ENCODE results near the gene NAXD.

NAXD gene

DNA sequence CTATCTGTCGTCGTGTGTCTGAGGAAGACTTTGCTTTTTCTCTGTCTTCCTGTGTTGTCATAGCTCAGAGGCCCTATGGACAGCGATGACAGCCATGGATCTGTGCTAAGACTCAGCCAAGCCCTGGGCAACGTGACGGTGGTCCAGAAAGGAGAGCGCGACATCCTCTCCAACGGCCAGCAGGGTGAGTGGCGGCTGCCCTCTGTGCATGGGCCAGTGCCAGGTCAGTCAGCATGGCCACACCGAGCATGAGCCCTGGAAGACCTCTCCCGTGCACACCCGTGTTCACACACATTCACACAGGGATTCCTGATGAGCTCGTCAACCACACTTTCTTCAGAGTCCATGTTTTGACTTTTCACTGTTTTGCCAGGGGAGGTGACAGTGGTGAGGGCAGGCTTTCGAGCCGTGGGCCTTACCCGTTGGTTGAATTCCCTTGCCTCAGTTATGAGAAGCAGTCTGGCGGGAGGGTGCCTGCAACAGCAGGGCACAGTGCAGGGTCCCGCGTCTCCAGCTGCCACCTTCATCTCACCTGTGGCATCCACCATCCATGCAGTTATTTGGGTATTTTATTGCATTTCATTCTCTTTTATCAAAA lies 20.2 kb downstream of the NAXD start:
- Histone ChIP-seq H3K27me3 (ENCODE audit: low read depth, low read length) (no peaks in the 10 kb centered on the region), H2AFZ (ENCODE audit: low read depth, low read length) (no peak overlapping the region), H4K20me1 (ENCODE audit: insufficient read depth, low read length) (peaks cover 24% of the 10 kb centered on the region), H3K4me1 (ENCODE audit: low read length) (no peaks in the 10 kb centered on the region), H3K9me3 (ENCODE audit: insufficient read depth, low read length) (no peaks in the 10 kb centered on the region), H3K79me2 (ENCODE audit: low read length) (peaks cover 18% of the 10 kb centered on the region), H3K4me3 (ENCODE audit: low read length) (no peak overlapping the region), H3K4me2 (ENCODE audit: low read length) (no peak overlapping the region), H3K27ac (ENCODE audit: low read length) (no peak overlapping the region), H3K9ac (ENCODE audit: low read length) (no peak overlapping the region), H3K36me3 (replicated peaks; ENCODE audit: low read depth, low read length) (peaks cover 70% of the 10 kb centered on the region)
- TF ChIP-seq EZH2phosphoT487 (IDR thresholded peaks at IDR 0.05; ENCODE audit: low read depth): no peak
- TF ChIP-seq, protein P1, sequence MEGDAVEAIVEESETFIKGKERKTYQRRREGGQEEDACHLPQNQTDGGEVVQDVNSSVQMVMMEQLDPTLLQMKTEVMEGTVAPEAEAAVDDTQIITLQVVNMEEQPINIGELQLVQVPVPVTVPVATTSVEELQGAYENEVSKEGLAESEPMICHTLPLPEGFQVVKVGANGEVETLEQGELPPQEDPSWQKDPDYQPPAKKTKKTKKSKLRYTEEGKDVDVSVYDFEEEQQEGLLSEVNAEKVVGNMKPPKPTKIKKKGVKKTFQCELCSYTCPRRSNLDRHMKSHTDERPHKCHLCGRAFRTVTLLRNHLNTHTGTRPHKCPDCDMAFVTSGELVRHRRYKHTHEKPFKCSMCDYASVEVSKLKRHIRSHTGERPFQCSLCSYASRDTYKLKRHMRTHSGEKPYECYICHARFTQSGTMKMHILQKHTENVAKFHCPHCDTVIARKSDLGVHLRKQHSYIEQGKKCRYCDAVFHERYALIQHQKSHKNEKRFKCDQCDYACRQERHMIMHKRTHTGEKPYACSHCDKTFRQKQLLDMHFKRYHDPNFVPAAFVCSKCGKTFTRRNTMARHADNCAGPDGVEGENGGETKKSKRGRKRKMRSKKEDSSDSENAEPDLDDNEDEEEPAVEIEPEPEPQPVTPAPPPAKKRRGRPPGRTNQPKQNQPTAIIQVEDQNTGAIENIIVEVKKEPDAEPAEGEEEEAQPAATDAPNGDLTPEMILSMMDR (IDR thresholded peaks at IDR 0.05; ENCODE audit: low read depth, low read length): no peak

DNA sequence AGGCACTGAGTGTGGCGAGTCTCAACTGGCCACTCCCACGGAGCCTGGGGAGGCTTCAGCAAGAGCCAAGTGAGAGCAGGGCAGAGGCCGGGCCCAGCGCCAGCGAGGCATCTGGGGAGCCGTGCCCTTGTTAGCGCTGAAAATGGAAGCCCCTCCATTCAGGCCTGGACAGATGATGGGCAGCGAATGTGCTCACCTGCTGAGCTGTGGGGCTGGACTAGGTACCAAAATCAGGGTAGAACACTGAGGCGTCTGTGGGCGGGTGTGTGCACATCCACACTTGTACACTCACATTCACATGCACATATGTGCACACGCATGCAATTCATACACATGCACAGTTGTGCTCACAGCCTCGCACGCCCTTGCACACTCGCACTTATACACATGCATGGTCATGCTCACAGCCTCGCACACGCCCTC lies 20.7 kb downstream of the NAXD start:
- Histone ChIP-seq H3K9me3 (ENCODE audit: insufficient read depth, low read length) (no peaks in the 10 kb centered on the region), H3K4me3 (ENCODE audit: low read length) (no peak overlapping the region), H3K27ac (ENCODE audit: low read length) (no peak overlapping the region), H3K9ac (ENCODE audit: low read length) (no peak overlapping the region), H4K20me1 (ENCODE audit: insufficient read depth, low read length) (peaks cover 19% of the 10 kb centered on the region), H3K79me2 (ENCODE audit: low read length) (peaks cover 12% of the 10 kb centered on the region), H2AFZ (ENCODE audit: low read depth, low read length) (no peak overlapping the region), H3K4me1 (ENCODE audit: low read length) (no peaks in the 10 kb centered on the region), H3K36me3 (replicated peaks; ENCODE audit: low read depth, low read length) (peaks cover 69% of the 10 kb centered on the region), H3K27me3 (ENCODE audit: low read depth, low read length) (no peaks in the 10 kb centered on the region), H3K4me2 (ENCODE audit: low read length) (no peak overlapping the region)
- no peak for TF ChIP-seq EZH2phosphoT487 (IDR thresholded peaks at IDR 0.05; ENCODE audit: low read depth)
- TF ChIP-seq, protein P1 (IDR thresholded peaks at IDR 0.05; ENCODE audit: low read depth, low read length): no peak

DNA sequence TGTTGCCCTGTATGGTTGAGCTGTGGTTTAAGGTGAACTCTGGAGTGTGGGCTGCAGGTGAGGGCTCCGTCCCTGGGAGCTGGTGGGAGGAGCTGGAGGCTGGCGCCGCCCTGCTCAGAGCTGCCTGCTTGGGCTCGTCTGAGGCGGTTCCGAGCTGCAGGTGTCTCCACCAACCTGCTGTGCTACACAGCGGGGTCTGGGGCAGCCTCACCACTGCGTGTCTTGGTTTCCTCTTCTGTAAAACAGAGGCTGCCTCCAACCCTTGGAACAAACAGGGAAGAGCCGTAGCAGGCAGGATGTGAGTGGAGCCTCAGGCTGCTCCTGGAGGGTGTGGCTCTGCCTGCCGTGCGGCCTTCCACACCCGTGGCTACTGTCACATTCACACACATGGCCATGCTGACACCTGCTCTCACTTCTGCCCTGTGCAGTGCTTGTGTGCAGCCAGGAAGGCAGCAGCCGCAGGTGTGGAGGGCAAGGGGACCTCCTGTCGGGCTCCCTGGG lies 21.4 kb downstream of the NAXD start:
- peaks cover 75% of the 10 kb centered on the region for H3K36me3 ChIP-seq (replicated peaks; ENCODE audit: low read depth, low read length)
- peaks cover 6% of the 10 kb centered on the region; the same call in 1 of the 2 replicates for H3K79me2 ChIP-seq (ENCODE audit: low read length)

DNA sequence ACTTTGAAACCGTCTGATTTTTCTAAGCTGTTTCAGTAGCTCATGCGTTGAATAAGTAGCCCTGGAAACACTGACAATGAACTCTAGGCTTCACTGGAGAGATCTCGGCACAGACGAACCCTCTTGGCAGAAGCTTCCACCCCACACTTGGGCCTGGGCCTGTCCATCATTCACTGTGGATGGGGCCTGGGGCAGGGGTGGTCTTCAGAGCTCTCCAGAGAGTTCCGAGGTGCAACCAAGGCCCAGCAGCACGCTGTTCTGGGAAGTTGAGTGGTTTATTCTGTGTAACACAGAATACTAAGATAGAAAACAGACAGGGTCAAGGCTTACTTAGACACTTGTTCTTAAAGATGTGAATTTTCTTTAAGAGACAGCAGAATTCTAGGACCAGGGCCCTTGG lies 21.9 kb downstream of the NAXD start:
- H3K36me3 ChIP-seq (replicated peaks; ENCODE audit: low read depth, low read length): peaks cover 76% of the 10 kb centered on the region
- no peak overlapping the region for H3K4me2 ChIP-seq (ENCODE audit: low read length)
- no peak overlapping the region for H2AFZ ChIP-seq (ENCODE audit: low read depth, low read length)
- H3K9ac ChIP-seq (ENCODE audit: low read length): no peak overlapping the region
- TF ChIP-seq, protein P1 (IDR thresholded peaks at IDR 0.05; ENCODE audit: low read depth, low read length): no peak
- no peak for TF ChIP-seq EZH2phosphoT487 (IDR thresholded peaks at IDR 0.05; ENCODE audit: low read depth)
- peaks cover 12% of the 10 kb centered on the region for H4K20me1 ChIP-seq (ENCODE audit: insufficient read depth, low read length)
- H3K4me3 ChIP-seq (ENCODE audit: low read length): no peak overlapping the region
- H3K4me1 ChIP-seq (ENCODE audit: low read length): no peaks in the 10 kb centered on the region
- no peaks in the 10 kb centered on the region for H3K9me3 ChIP-seq (ENCODE audit: insufficient read depth, low read length)
- peaks cover 6% of the 10 kb centered on the region; the same call in 1 of the 2 replicates for H3K79me2 ChIP-seq (ENCODE audit: low read length)
- no peaks in the 10 kb centered on the region for H3K27me3 ChIP-seq (ENCODE audit: low read depth, low read length)
- H3K27ac ChIP-seq (ENCODE audit: low read length): no peak overlapping the region

More for the DNA sequence above, 21.4 kb downstream of the NAXD start:
- no peak overlapping the region for H2AFZ ChIP-seq (ENCODE audit: low read depth, low read length)
- no peak overlapping the region for H3K4me3 ChIP-seq (ENCODE audit: low read length)
- H3K9ac ChIP-seq (ENCODE audit: low read length): no peak overlapping the region
- H3K9me3 ChIP-seq (ENCODE audit: insufficient read depth, low read length): no peaks in the 10 kb centered on the region
- H3K27me3 ChIP-seq (ENCODE audit: low read depth, low read length): no peaks in the 10 kb centered on the region
- H3K27ac ChIP-seq (ENCODE audit: low read length): no peak overlapping the region
- TF ChIP-seq, protein P1 (IDR thresholded peaks at IDR 0.05; ENCODE audit: low read depth, low read length): no peak
- TF ChIP-seq EZH2phosphoT487 (IDR thresholded peaks at IDR 0.05; ENCODE audit: low read depth): no peak
- peaks cover 12% of the 10 kb centered on the region for H4K20me1 ChIP-seq (ENCODE audit: insufficient read depth, low read length)
- H3K4me1 ChIP-seq (ENCODE audit: low read length): no peaks in the 10 kb centered on the region
- H3K4me2 ChIP-seq (ENCODE audit: low read length): no peak overlapping the region
